Measurements from ENCODE around the gene DQX1. TPM values are rescaled to one million over a fixed set of nuclear protein-coding genes. Genes with fewer than 3 reads are reported as not detected.

The DQX1 gene
- total and polyA plus RNA-seq, 4 donors: 0.12 to 0.34 (median 0.17) TPM; not detected in 1

DNA sequence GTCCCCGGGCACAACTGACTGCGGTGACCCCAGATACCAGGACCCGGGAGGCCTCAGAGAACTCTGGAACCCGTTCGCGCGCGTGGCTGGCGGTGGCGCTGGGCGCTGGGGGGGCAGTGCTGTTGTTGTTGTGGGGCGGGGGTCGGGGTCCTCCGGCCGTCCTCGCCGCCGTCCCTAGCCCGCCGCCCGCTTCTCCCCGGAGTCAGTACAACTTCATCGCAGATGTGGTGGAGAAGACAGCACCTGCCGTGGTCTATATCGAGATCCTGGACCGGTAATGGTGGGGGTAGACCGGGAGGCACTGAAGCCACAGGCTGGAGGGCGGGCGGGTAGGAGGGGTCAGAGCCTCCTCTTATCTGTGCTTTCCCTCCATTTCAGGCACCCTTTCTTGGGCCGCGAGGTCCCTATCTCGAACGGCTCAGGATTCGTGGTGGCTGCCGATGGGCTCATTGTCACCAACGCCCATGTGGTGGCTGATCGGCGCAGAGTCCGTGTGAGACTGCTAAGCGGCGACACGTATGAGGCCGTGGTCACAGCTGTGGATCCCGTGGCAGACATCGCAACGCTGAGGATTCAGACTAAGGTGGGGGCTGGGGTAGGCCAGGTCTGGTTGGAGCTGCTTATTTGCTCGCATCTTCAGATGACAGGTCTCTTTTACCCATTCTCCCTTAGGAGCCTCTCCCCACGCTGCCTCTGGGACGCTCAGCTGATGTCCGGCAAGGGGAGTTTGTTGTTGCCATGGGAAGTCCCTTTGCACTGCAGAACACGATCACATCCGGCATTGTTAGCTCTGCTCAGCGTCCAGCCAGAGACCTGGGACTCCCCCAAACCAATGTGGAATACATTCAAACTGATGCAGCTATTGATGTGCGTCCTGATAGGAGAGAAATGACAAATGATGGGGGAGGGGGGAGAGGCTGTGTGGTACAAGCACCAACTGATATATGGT lies 4.5 kb upstream of the DQX1 start:
- Histone ChIP-seq H3K27me3 (ENCODE audit: control insufficient read depth in 3 of 3, insufficient read depth in 3 of 3, low read length in 2 of 3) (no peaks in the 10 kb centered on the region), H3K4me3 (peak overlapping the region; percentile 69), H3K9ac (ENCODE audit: insufficient read depth in 1 of 2, low read length in 2 of 2) (peak overlapping the region in 1 of 2 donors; percentile 62), H3K36me3 (ENCODE audit: control insufficient read depth in 4 of 4, insufficient read depth in 4 of 4, low read length in 4 of 4) (peaks cover 14 to 44% (median 34%) of the 10 kb centered on the region in 4 donors), H3K9me3 (ENCODE audit: control insufficient read depth in 4 of 4, insufficient read depth in 3 of 4, low read length in 3 of 4) (no peaks in the 10 kb centered on the region), H3K27ac (ENCODE audit: low read depth in 1 of 2, low read length in 1 of 2) (peak overlapping the region; percentile 67 to 81), H3K4me1 (ENCODE audit: control insufficient read depth in 5 of 5, insufficient read depth in 5 of 5, low read length in 5 of 5) (peaks cover 8 to 23% (median 11%) of the 10 kb centered on the region in 5 donors)
- TF ChIP-seq, protein P1, sequence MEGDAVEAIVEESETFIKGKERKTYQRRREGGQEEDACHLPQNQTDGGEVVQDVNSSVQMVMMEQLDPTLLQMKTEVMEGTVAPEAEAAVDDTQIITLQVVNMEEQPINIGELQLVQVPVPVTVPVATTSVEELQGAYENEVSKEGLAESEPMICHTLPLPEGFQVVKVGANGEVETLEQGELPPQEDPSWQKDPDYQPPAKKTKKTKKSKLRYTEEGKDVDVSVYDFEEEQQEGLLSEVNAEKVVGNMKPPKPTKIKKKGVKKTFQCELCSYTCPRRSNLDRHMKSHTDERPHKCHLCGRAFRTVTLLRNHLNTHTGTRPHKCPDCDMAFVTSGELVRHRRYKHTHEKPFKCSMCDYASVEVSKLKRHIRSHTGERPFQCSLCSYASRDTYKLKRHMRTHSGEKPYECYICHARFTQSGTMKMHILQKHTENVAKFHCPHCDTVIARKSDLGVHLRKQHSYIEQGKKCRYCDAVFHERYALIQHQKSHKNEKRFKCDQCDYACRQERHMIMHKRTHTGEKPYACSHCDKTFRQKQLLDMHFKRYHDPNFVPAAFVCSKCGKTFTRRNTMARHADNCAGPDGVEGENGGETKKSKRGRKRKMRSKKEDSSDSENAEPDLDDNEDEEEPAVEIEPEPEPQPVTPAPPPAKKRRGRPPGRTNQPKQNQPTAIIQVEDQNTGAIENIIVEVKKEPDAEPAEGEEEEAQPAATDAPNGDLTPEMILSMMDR (IDR thresholded peaks at IDR 0.05; ENCODE audit: control extremely low read depth, extremely low read depth): no peak
- DNase-seq (peak; percentile 43 to 61 (median 56)), ATAC-seq (ENCODE audit: insufficient read depth, low FRiP score) (no peak)
- 3 to 4% methylated on average over 50 to 54 of the region's 54 CpGs for WGBS, 2 donors

DNA sequence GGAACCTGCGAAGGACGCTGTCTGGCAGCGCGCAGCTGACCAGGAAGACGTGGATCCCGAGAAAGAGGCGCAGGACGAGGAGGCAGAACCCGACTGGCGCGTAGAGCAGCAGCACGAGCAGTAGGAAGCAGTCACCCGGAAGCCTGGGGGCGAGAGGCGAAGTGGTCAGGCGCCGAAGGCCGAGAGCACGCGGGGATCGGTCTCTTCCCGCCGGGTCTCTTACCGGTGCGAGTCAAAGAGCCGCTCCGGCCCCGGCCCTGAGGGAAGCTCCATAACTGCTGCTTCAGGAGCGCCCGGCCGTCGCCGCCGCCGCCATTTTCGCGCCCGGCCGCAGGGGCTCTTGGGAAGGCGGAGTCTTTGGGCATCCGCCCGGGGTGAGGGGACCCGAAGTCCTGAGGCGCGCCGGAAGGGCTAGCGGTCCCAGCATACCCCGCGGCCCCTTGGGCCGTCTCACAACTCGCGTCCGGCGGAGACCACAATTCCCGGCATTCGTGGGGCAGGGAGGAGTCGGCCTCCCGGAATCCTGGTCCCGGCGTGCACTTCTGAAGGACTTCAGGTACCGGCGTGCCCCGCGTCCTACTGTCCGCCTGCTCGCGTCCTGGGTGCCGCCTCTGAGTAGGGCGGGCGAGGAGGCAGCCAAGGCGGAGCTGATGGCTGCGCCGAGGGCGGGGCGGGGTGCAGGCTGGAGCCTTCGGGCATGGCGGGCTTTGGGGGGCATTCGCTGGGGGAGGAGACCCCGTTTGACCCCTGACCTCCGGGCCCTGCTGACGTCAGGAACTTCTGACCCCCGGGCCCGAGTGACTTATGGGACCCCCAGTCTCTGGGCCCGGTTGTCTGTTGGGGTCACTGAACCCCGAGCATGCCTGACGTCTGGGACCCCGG lies 3.6 kb upstream of the DQX1 start, which contains the start of the genes AUP1 and HTRA2:
AUP1 (minus strand) TSS at position 350 of the 882 bp plus-strand sequence; CDS start at position 273, 77 bp downstream.
HTRA2 (plus strand) TSS at position 577 of the 882 bp plus-strand sequence; CDS start at position 651, 74 bp downstream.
- DNase-seq: peak; percentile 99
- Histone ChIP-seq H3K36me3 (ENCODE audit: control insufficient read depth in 4 of 4, insufficient read depth in 4 of 4, low read length in 4 of 4) (peaks cover 14 to 44% (median 35%) of the 10 kb centered on the region in 4 donors), H3K4me3 (peak within 1 kb of the TSS; percentile 99)

DNA sequence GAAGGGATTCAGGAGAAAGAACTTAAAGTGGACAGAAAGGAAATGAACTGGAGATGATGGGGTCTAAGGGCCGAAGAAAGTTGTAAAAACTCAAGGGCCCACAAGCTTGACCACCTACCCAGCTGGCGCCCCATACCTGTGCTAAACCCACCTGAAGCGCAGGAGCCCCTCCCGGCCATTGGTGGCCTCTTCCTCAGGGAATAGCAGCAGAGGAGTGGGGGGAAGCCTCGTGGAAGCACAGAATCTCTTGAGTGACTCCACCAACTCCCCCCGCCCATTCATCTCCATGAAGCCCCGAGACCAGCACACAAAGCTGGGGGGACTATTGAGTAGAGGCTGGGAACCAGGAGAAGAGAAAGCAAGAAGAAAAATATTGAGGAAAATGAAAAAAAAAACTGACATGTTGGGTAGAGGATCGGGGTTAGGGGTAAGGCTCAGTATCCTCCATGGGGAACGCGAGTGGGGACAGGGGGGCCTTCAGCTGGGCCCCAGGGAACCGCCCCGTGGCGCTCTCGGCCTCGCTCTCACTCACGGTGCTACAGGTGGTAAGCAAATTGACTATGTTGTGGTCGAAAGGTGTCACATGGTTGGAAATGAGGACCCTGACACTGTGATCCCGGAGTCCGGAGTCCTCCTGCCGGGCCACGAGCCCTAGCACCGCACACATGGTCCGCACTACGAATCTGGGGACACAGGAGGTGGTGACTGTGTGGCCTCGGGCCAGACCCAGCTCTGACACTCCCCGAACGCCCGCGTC lies 2.7 kb upstream of the DQX1 start:
- Histone ChIP-seq H3K27me3 (ENCODE audit: control insufficient read depth in 3 of 3, insufficient read depth in 3 of 3, low read length in 2 of 3) (no peaks in the 10 kb centered on the region), H3K9ac (ENCODE audit: insufficient read depth in 1 of 2, low read length in 2 of 2) (peak overlapping the region; percentile 84 to 90), H3K4me1 (ENCODE audit: control insufficient read depth in 5 of 5, insufficient read depth in 5 of 5, low read length in 5 of 5) (peaks cover 8 to 23% (median 11%) of the 10 kb centered on the region in 5 donors), H3K9me3 (ENCODE audit: control insufficient read depth in 4 of 4, insufficient read depth in 3 of 4, low read length in 3 of 4) (no peaks in the 10 kb centered on the region), H3K36me3 (ENCODE audit: control insufficient read depth in 4 of 4, insufficient read depth in 4 of 4, low read length in 4 of 4) (peaks cover 14 to 40% (median 35%) of the 10 kb centered on the region in 4 donors), H3K27ac (ENCODE audit: low read depth in 1 of 2, low read length in 1 of 2) (peak overlapping the region; percentile 87 to 97), H3K4me3 (peak overlapping the region; percentile 99)
- WGBS, 2 donors: 17% methylated on average over 29 of the region's 29 CpGs
- TF ChIP-seq, protein P1 (IDR thresholded peaks at IDR 0.05; ENCODE audit: control extremely low read depth, extremely low read depth): no peak
- no peak for ATAC-seq (ENCODE audit: insufficient read depth, low FRiP score)
- DNase-seq: no peak

More for the DNA sequence above, 3.6 kb upstream of the DQX1 start, which contains the start of the genes AUP1 and HTRA2:
- 0% methylated on average over 72 to 87 of the region's 87 CpGs for WGBS, 2 donors
- peak; percentile 97 for ATAC-seq (ENCODE audit: insufficient read depth, low FRiP score)
- Histone ChIP-seq H3K27ac (ENCODE audit: low read depth in 1 of 2, low read length in 1 of 2) (peak within 1 kb of the TSS; percentile 87 to 97), H3K4me1 (ENCODE audit: control insufficient read depth in 5 of 5, insufficient read depth in 5 of 5, low read length in 5 of 5) (peaks cover 8 to 23% (median 11%) of the 10 kb centered on the region in 5 donors), H3K9ac (ENCODE audit: insufficient read depth in 1 of 2, low read length in 2 of 2) (peak within 1 kb of the TSS; percentile 84 to 90), H3K27me3 (ENCODE audit: control insufficient read depth in 3 of 3, insufficient read depth in 3 of 3, low read length in 2 of 3) (no peaks in the 10 kb centered on the region), H3K9me3 (ENCODE audit: control insufficient read depth in 4 of 4, insufficient read depth in 3 of 4, low read length in 3 of 4) (no peaks in the 10 kb centered on the region)
- TF ChIP-seq, protein P1 (IDR thresholded peaks at IDR 0.05; ENCODE audit: control extremely low read depth, extremely low read depth): no peak

Data from lung (tissue), 12 donors.